Left renal pelvis (tissue), 4 donors: ENCODE data around the gene PXMP4. TPM values are rescaled to one million over a fixed set of nuclear protein-coding genes. Genes with fewer than 3 reads are reported as not detected.
A peak's percentile ranks its signal among the peaks of the same experiment; 100 is the strongest.

ENCODE experiments used
- DNase-seq, 4 donors: peaks; one replicate each; pipeline ENCODE4 v3.0.0-alpha.2; 2013; ENCODE audit warnings: low read depth in 4 of 4, low spot score in 3 of 4
- polyA plus RNA-seq, 4 donors: library from polyadenylated mRNA; unstranded; fragments of 120-200 nt; gene quantifications; one replicate each; pipeline ENCODE4 v1.2.1, GENCODE V29; 2013; ENCODE audit not compliant: insufficient read length in 4 of 4

The PXMP4 gene
- polyA plus RNA-seq, 4 donors = 8.3 to 14.5 (median 9.0) TPM

- no peak for DNase-seq
Measured at GRCh38 chr20:33658510-33658909, 61.6 kb downstream of the PXMP4 start.

- no peak for DNase-seq
Measured at GRCh38 chr20:33657704-33658095, 62.4 kb downstream of the PXMP4 start.

- DNase-seq = no peak
Measured at GRCh38 chr20:33656783-33657703, 63.1 kb downstream of the PXMP4 start.

- no peak for DNase-seq
Measured at GRCh38 chr20:33656010-33656782, 63.9 kb downstream of the PXMP4 start.

- DNase-seq = no peak
Measured at GRCh38 chr20:33655164-33655563, 64.9 kb downstream of the PXMP4 start.

- DNase-seq = no peak
Measured at GRCh38 chr20:33654680-33655161, 65.4 kb downstream of the PXMP4 start.

GRCh38 chr20:33653900-33654596 lies 66.1 kb downstream of the PXMP4 start:
- DNase-seq = no peak

GRCh38 chr20:33653218-33653899 lies 66.8 kb downstream of the PXMP4 start:
- DNase-seq = peak in 1 of 4 donors; percentile 67

Other genes with a start within 250 kb of the PXMP4 start
- 10 to 100 TPM; 21.5 to 31.5 (median 26.1) TPM for gene CBFA2T2, start 230.2 kb downstream of the PXMP4 start, polyA plus RNA-seq
- gene C20orf144, start 58.0 kb downstream of the PXMP4 start, polyA plus RNA-seq = under 1 TPM; 0.19 to 0.45 (median 0.26) TPM
- gene ACTL10, start 53.4 kb downstream of the PXMP4 start, polyA plus RNA-seq = under 1 TPM; 0.26 to 0.79 (median 0.49) TPM
- 10 to 100 TPM; 13.1 to 21.9 (median 13.7) TPM for gene NECAB3, start 45.9 kb downstream of the PXMP4 start, polyA plus RNA-seq
- 10 to 100 TPM in 3 of 4 donors, 1 to 10 TPM in 1; 9.8 to 14.2 (median 11.7) TPM for gene E2F1, start 33.9 kb downstream of the PXMP4 start, polyA plus RNA-seq
- gene ZNF341, start 11.7 kb upstream of the PXMP4 start, polyA plus RNA-seq = 1 to 10 TPM; 2.0 to 4.6 (median 2.9) TPM
- gene CHMP4B, start 91.0 kb upstream of the PXMP4 start, polyA plus RNA-seq = 100 to 1,000 TPM in 2 of 4 donors, 10 to 100 TPM in 2; 82.7 to 111 (median 104) TPM